Breast epithelium (tissue), 4 donors: ENCODE data around the gene MSANTD3. TPM values are rescaled to one million over a fixed set of nuclear protein-coding genes. Genes with fewer than 3 reads are reported as not detected.

ENCODE experiments used
- DNase-seq, 2 donors: peaks; one replicate each; pipeline ENCODE4 v3.0.0-alpha.2; 2019; ENCODE audit warnings: low spot score in 2 of 2
- H3K27ac ChIP-seq, 2 donors: fragments of 200-600 bp; sonication (generic) in 1 of 2; one replicate each; pipeline ENCODE4 v1.5.1; 2016 to 2019; ENCODE audit warnings: mild to moderate bottlenecking in 1 of 2
- H3K27me3 ChIP-seq, 2 donors: fragments of 200-600 bp; sonication (generic) in 1 of 2; one replicate each; pipeline versions ENCODE4 v1.5.1 to v1.6.0; 2017 to 2019; ENCODE audit warnings: control low read depth in 1 of 2, mild to moderate bottlenecking in 1 of 2
- H3K36me3 ChIP-seq: fragments of 200-600 bp; one replicate; pipeline ENCODE4 v1.5.1; 2019
- H3K4me1 ChIP-seq, 2 donors: fragments of 200-600 bp; sonication (generic); one replicate each; pipeline ENCODE4 v1.5.1; 2016 to 2019; ENCODE audit warnings: control low read depth in 1 of 2
- H3K4me3 ChIP-seq, 3 donors: fragments of 200-600 bp; sonication (generic); 1 replicate in 2 of 3; 2 replicates in 1 of 3; pipeline ENCODE4 v1.5.1; 2016 to 2019; ENCODE audit warnings: mild to moderate bottlenecking in 3 of 3, moderate library complexity in 2 of 3
- H3K9me3 ChIP-seq, 2 donors: fragments of 200-600 bp; sonication (generic) in 1 of 2; one replicate each; pipeline ENCODE4 v1.5.1; 2016 to 2019; ENCODE audit warnings: control low read depth in 1 of 2
- CTCF ChIP-seq, 3 donors: fragments of 450-650 bp; IDR thresholded peaks; one replicate each; pipeline ENCODE4 v1.5.1; 2016 to 2017; ENCODE audit warnings: antibody characterized with exemption in 3 of 3, mild to moderate bottlenecking in 3 of 3, moderate library complexity in 3 of 3
- POLR2A ChIP-seq: fragments of 450-650 bp; IDR thresholded peaks from one replicate; pipeline ENCODE4 v1.6.1; 2016; ENCODE audit warnings: antibody characterized with exemption, mild to moderate bottlenecking, moderate library complexity
- POLR2AphosphoS5 ChIP-seq, 3 donors: sonication (generic); formaldehyde crosslinking; IDR thresholded peaks; one replicate each; pipeline ENCODE4 v1.6.1; 2017; ENCODE audit warnings: antibody characterized with exemption in 3 of 3
- intact Hi-C: fragments of 100-400 bp; cut with DNase I; formaldehyde crosslinking; loops from one replicate; pipeline ENCODE4 v1.15.1; 2023; ENCODE audit warnings: low total_unique reads
- total RNA-seq, 3 donors: library from RNA; depleted of rRNA; stranded (reverse); fragments of >200 nt; gene quantifications; one replicate each; pipeline ENCODE4 v1.1.0, GENCODE V29; 2016

The MSANTD3 gene
- total RNA-seq, 3 donors from 2014 or later: 13.0 to 23.9 (median 18.0) TPM

DNA sequence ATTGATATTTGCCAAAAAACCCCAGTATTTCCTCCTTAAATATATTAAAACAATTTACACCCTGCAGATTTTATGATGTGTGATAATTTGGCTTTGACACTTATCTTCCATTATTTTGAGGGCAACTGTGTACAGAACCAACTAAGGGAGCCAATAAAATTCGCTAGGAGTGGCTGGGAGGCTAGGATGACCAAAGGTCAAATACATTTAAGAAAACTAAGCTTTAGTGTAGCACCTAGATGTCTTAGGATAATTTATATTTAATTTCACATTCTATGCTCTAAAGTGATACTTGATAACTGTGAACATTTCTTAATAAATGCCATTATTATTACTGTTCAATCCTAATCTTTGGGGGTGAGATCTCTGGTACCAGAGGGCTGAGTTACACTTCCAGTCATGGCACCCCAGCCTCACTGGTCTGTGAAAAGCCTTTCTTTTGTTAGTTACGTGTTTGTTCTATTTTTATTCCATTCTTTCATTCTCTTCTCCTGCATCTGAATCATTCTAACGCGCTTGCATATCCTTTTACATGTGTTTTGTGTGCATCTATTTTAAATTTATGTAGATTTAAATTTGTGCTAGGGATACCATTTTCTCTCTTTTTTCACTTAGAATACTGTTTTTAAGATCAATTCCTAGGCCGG, 19.1 kb downstream of the MSANTD3 start:
- TF ChIP-seq POLR2AphosphoS5 (IDR thresholded peaks at IDR 0.05): no peak
- no peak for TF ChIP-seq CTCF (IDR thresholded peaks at IDR 0.05)
- TF ChIP-seq POLR2A: no peak
- Histone ChIP-seq H3K4me3 (no peak overlapping the region), H3K36me3 (no peaks in the 10 kb centered on the region), H3K27ac (no peak overlapping the region), H3K9me3 (no peaks in the 10 kb centered on the region), H3K27me3 (no peaks in the 10 kb centered on the region), H3K4me1 (no peaks in the 10 kb centered on the region)
- intact Hi-C loops: no loop called here
- no peak for DNase-seq

- H3K4me1 ChIP-seq: no peaks in the 10 kb centered on the region
These were observed 20.1 kb downstream of the MSANTD3 start for GRCh38 chr9:100447041-100447440.

DNA sequence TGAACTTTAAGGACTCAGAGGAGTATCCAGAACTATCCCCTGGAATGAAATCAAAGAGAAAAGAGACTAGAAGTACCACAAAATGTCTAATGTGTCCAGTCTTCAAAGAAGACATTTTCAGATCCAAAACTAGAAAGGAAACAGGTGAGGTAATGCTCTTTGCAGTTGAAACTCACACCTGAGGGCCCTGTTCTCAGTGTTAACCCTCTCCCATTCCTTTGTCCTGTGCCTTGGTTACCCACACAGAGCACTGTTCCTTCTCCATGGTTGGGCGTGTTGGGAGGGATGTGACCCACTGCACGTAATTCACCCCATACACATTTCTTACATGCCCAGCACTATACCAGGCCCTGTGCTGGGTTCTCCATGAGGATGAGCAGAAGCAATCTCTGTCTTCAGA, 21.3 kb downstream of the MSANTD3 start:
- intact Hi-C loops: no loop called here
- no peak overlapping the region for H3K27ac ChIP-seq
- DNase-seq: no peak
- TF ChIP-seq POLR2AphosphoS5 (IDR thresholded peaks at IDR 0.05) (no peak), POLR2A (no peak), CTCF (IDR thresholded peaks at IDR 0.05) (no peak)
- H3K4me3 ChIP-seq: no peak overlapping the region
- H3K4me1 ChIP-seq: no peaks in the 10 kb centered on the region
- H3K9me3 ChIP-seq: peaks cover 0 to 7% of the 10 kb centered on the region in 2 donors
- no peaks in the 10 kb centered on the region for H3K36me3 ChIP-seq
- no peaks in the 10 kb centered on the region for H3K27me3 ChIP-seq

More at GRCh38 chr9:100447041-100447440, 20.1 kb downstream of the MSANTD3 start:
- Histone ChIP-seq H3K36me3 (no peaks in the 10 kb centered on the region), H3K27me3 (no peaks in the 10 kb centered on the region), H3K4me3 (no peak overlapping the region), H3K9me3 (no peaks in the 10 kb centered on the region), H3K27ac (no peak overlapping the region)
- no peak for DNase-seq
- intact Hi-C loops: no loop called here
- TF ChIP-seq POLR2AphosphoS5 (IDR thresholded peaks at IDR 0.05) (no peak), POLR2A (no peak), CTCF (IDR thresholded peaks at IDR 0.05) (no peak)

DNA sequence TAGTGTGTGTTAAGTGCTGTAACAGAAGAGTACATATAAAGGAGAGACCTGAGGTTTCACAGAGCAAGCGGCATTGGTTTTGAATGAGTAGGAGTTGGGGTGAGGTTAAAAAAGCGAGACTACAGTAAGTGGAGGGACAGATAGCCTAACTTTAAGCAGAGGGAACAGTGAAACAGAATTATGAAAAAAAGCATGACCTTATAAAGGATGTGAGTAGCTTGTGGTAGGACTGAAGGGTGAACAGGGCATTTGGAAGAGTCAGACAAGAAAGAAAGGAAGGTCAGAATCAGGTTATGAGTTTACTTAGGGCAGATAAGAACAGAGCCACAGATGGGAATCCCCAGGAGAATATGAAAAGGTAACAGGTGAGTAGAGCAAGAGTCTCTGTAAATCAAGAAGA, 22.5 kb downstream of the MSANTD3 start:
- H3K36me3 ChIP-seq: no peaks in the 10 kb centered on the region
- DNase-seq: no peak
- H3K4me1 ChIP-seq: no peaks in the 10 kb centered on the region
- intact Hi-C loops: no loop called here
- TF ChIP-seq POLR2A (no peak), POLR2AphosphoS5 (IDR thresholded peaks at IDR 0.05) (no peak), CTCF (IDR thresholded peaks at IDR 0.05) (no peak)
- H3K9me3 ChIP-seq: peaks cover 0 to 7% of the 10 kb centered on the region in 2 donors
- no peaks in the 10 kb centered on the region for H3K27me3 ChIP-seq
- H3K27ac ChIP-seq: no peak overlapping the region
- no peak overlapping the region for H3K4me3 ChIP-seq

GRCh38 chr9:100452894-100453293, 26.0 kb downstream of the MSANTD3 start:
- TF ChIP-seq CTCF (IDR thresholded peaks at IDR 0.05): no peak
- TF ChIP-seq POLR2A: no peak
- no peak for TF ChIP-seq POLR2AphosphoS5 (IDR thresholded peaks at IDR 0.05)
- no peak for DNase-seq
- H3K9me3 ChIP-seq: peaks cover 0 to 7% of the 10 kb centered on the region in 2 donors

More at GRCh38 chr9:100452894-100453293, 26.0 kb downstream of the MSANTD3 start:
- intact Hi-C loops: no loop called here
- Histone ChIP-seq H3K27me3 (no peaks in the 10 kb centered on the region), H3K27ac (no peak overlapping the region), H3K4me3 (no peak overlapping the region), H3K4me1 (no peaks in the 10 kb centered on the region), H3K36me3 (no peaks in the 10 kb centered on the region)
